T47D (cell line): ENCODE results near the gene SYNE1.

Experiments
- DNase-seq, 2 experiments: peaks; one replicate each; pipeline versions ENCODE4 v3.0.0 to v3.0.0-alpha.2; 2011 to 2012; ENCODE audit warnings: low read depth in 1 of 2, low spot score in 1 of 2
- JUND ChIP-seq: IDR thresholded peaks from 2 replicates; pipeline ENCODE4 v1.6.1; 2012; ENCODE audit warnings: low read depth
- in situ Hi-C: cut with HindIII; loops from 2 replicates; pipeline ENCODE4 v1.10.0; 2016; ENCODE audit warnings: low sequenced_read_pairs, low pct_unique_long_range_greater_than_20kb

SYNE1 gene

GRCh38 chr6:152603911-152604310 lies 33.3 kb downstream of the SYNE1 start:
- TF ChIP-seq JUND, result no peak
- DNase-seq, result no peak
- in situ Hi-C loops, result no loop called here

- no peak for TF ChIP-seq JUND
- DNase-seq, result no peak
- in situ Hi-C loops, result no loop called here
These were observed 37.1 kb downstream of the SYNE1 start for GRCh38 chr6:152600022-152600421.

- in situ Hi-C loops, result no loop called here
- no peak for DNase-seq
These were observed 38.1 kb downstream of the SYNE1 start for GRCh38 chr6:152598901-152599537.

GRCh38 chr6:152598421-152598820 lies 38.7 kb downstream of the SYNE1 start:
- no peak for TF ChIP-seq JUND
- DNase-seq, result no peak
- in situ Hi-C loops, result no loop called here

More at GRCh38 chr6:152598901-152599537, 38.1 kb downstream of the SYNE1 start:
- no peak for TF ChIP-seq JUND

- TF ChIP-seq JUND, result no peak
- DNase-seq, result no peak
- in situ Hi-C loops, result no loop called here
These were observed 40.4 kb downstream of the SYNE1 start for GRCh38 chr6:152596726-152597125.

- in situ Hi-C loops, result no loop called here
- peak in 1 of 2 experiments; percentile 25 for DNase-seq
- no peak for TF ChIP-seq JUND
These were observed 41.7 kb downstream of the SYNE1 start for GRCh38 chr6:152595499-152595898.

- in situ Hi-C loops, result no loop called here
- TF ChIP-seq JUND, result no peak
- DNase-seq, result no peak
These were observed 42.5 kb downstream of the SYNE1 start for GRCh38 chr6:152594701-152595100.

- TF ChIP-seq JUND, result no peak
- in situ Hi-C loops, result no loop called here
- no peak for DNase-seq
These were observed 48.7 kb downstream of the SYNE1 start for GRCh38 chr6:152588456-152588855.

GRCh38 chr6:152587473-152587872 lies 49.7 kb downstream of the SYNE1 start:
- TF ChIP-seq JUND, result no peak
- no peak for DNase-seq
- in situ Hi-C loops, result no loop called here

- no peak for TF ChIP-seq JUND
- in situ Hi-C loops, result no loop called here
- DNase-seq, result no peak
These were observed 51.9 kb downstream of the SYNE1 start for GRCh38 chr6:152585236-152585635.

GRCh38 chr6:152583888-152584287 lies 53.3 kb downstream of the SYNE1 start:
- in situ Hi-C loops, result no loop called here
- TF ChIP-seq JUND, result no peak
- DNase-seq, result no peak

GRCh38 chr6:152576525-152576924 lies 60.6 kb downstream of the SYNE1 start:
- in situ Hi-C loops, result no loop called here
- DNase-seq, result no peak
- TF ChIP-seq JUND, result no peak

- in situ Hi-C loops, result no loop called here
- no peak for DNase-seq
- no peak for TF ChIP-seq JUND
These were observed 61.5 kb downstream of the SYNE1 start for GRCh38 chr6:152575621-152576150.

GRCh38 chr6:152575161-152575560 lies 62.0 kb downstream of the SYNE1 start:
- no peak for DNase-seq
- no peak for TF ChIP-seq JUND
- in situ Hi-C loops, result no loop called here
